Measurements from ENCODE around the gene MTERF2. TPM values are rescaled to one million over a fixed set of nuclear protein-coding genes. Genes with fewer than 3 reads are reported as not detected.

MTERF2 gene
- total and polyA plus RNA-seq, 2 donors (not counting 3 experiments of a cell fraction or from before 2014, with no cell fraction given), result 3.4 to 9.6 TPM

DNA sequence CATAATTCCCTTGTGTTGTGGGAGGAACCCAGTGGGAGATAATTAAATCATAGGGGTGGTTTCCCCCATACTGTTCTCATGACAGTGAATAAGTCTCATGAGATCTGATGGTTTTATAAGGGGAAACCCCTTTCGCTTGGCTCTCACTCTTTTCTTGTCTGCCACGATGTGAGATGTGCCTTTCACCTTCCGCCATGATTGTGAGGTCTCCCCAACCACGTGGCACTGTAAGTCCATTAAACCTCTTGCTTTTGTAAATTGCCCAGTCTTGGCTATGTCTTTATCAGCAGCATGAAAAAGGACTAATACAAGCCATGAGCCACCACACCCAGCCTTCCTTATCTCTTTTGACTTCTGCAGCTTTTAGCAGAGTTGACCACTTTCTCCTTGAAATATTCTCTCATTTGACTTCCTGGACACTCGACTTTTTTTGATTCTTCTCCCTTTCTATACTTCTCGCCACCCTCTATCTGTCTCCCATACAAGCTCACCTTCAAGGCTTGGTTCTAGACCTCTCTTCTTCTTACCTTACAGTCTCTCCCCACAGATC, 2.3 kb downstream of the MTERF2 start:
- no peaks in the 10 kb centered on the region for H4K20me1 ChIP-seq (replicated peaks; ENCODE audit: control insufficient read depth, extremely low read depth, insufficient read depth, low read length)
- no peak for DNase-seq (ENCODE audit: low read depth, low spot score)
- ChIA-PET POLR2A (no interaction called here), CTCF (interaction anchor here (2.4 kb wide), 1 partner anchor 107 kb away, joined by 7 read pairs; no protein-coding TSS in a partner anchor)
- H2AFZ ChIP-seq (ENCODE audit: low read depth, low read length), result no peak overlapping the region
- H3K4me2 ChIP-seq (ENCODE audit: insufficient read depth, low read length), result no peak overlapping the region
- no peak overlapping the region for H3K4me3 ChIP-seq (replicated peaks in 1 of 3; ENCODE audit: insufficient read depth in 1 of 3, low read depth in 1 of 3, low read length in 3 of 3)
- peaks cover 16% of the 10 kb centered on the region for H3K4me1 ChIP-seq (ENCODE audit: control insufficient read depth, extremely low read depth, insufficient read depth, low read length)
- no peaks in the 10 kb centered on the region for H3K9me1 ChIP-seq (replicated peaks; ENCODE audit: control insufficient read depth, extremely low read depth, insufficient read depth, low read length)
- FAIRE-seq, result no peak
- H3K79me2 ChIP-seq (ENCODE audit: control insufficient read depth, insufficient read depth, low read length), result no peaks in the 10 kb centered on the region
- no peaks in the 10 kb centered on the region for H3K27me3 ChIP-seq (ENCODE audit: control insufficient read depth in 2 of 2, insufficient read depth in 2 of 2, low read length in 2 of 2)
- no peak overlapping the region for H3K9ac ChIP-seq (replicated peaks; ENCODE audit: extremely low read depth, insufficient read depth, low read length)
- no peaks in the 10 kb centered on the region for H3K9me3 ChIP-seq (replicated peaks; ENCODE audit: control insufficient read depth, insufficient read depth, low read length)
- TF ChIP-seq, protein P1, sequence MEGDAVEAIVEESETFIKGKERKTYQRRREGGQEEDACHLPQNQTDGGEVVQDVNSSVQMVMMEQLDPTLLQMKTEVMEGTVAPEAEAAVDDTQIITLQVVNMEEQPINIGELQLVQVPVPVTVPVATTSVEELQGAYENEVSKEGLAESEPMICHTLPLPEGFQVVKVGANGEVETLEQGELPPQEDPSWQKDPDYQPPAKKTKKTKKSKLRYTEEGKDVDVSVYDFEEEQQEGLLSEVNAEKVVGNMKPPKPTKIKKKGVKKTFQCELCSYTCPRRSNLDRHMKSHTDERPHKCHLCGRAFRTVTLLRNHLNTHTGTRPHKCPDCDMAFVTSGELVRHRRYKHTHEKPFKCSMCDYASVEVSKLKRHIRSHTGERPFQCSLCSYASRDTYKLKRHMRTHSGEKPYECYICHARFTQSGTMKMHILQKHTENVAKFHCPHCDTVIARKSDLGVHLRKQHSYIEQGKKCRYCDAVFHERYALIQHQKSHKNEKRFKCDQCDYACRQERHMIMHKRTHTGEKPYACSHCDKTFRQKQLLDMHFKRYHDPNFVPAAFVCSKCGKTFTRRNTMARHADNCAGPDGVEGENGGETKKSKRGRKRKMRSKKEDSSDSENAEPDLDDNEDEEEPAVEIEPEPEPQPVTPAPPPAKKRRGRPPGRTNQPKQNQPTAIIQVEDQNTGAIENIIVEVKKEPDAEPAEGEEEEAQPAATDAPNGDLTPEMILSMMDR (IDR thresholded peaks at IDR 0.05; ENCODE audit: extremely low read depth in 1 of 2, insufficient read depth in 1 of 2, low read depth in 1 of 2, low read length in 2 of 2), result no peak
- TF ChIP-seq GATA2 (IDR thresholded peaks at IDR 0.05; ENCODE audit: insufficient read depth, insufficient read length, low read depth, low read length) (no peak), MAX (IDR thresholded peaks at IDR 0.05; ENCODE audit: insufficient read depth, insufficient read length) (no peak), FOS (IDR thresholded peaks at IDR 0.05; ENCODE audit: borderline replicate concordance, insufficient read depth, low read length) (no peak), POLR2A (IDR thresholded peaks at IDR 0.05; ENCODE audit: low read depth, low read length) (no peak), MYC (IDR thresholded peaks at IDR 0.05; ENCODE audit: low read depth, low read length) (no peak), POLR2AphosphoS5 (IDR thresholded peaks at IDR 0.05; ENCODE audit: insufficient read depth, low read depth, low read length) (no peak), EZH2 (IDR thresholded peaks at IDR 0.05; ENCODE audit: borderline replicate concordance, low read depth, low read length, severe bottlenecking) (no peak), JUN (IDR thresholded peaks at IDR 0.05; ENCODE audit: borderline replicate concordance, insufficient read depth, insufficient read length, low read depth) (no peak)
- peaks cover 0 to 2% of the 10 kb centered on the region in 2 experiments for H3K36me3 ChIP-seq (ENCODE audit: control insufficient read depth in 2 of 2, extremely low read depth in 1 of 2, insufficient read depth in 2 of 2, low read length in 2 of 2)
- dilution Hi-C loops (cut with MboI; ENCODE audit: extremely low pct_ligation_motif_present, low sequenced_read_pairs) (no loop called here), intact Hi-C loops (cut with micrococcal nuclease) (no loop called here)
- no peak overlapping the region for H3K27ac ChIP-seq (ENCODE audit: insufficient read depth, low read depth, low read length)
- BruUV-seq (replicated peaks), result no TSS peak
